Esophagus squamous epithelium (tissue), 5 donors: Measurements from ENCODE around the gene LRFN5. TPM values are rescaled to one million over a fixed set of nuclear protein-coding genes. Genes with fewer than 3 reads are reported as not detected.

Experiments
- DNase-seq: peaks from one replicate; lab custom pipeline; 2025; lab: John Stamatoyannopoulos, UW
- H3K27ac ChIP-seq, 4 donors: fragments of 200-600 bp; sonication (generic); one replicate each; pipeline ENCODE4 v1.5.1; 2016 to 2019; ENCODE audit warnings: mild to moderate bottlenecking in 1 of 4
- H3K27me3 ChIP-seq, 4 donors: fragments of 200-600 bp; sonication (generic); 1 replicate in 3 of 4; 2 replicates in 1 of 4; pipeline versions ENCODE4 v1.5.1 to v1.6.0; 2017 to 2021; ENCODE audit warnings: antibody characterized with exemption in 1 of 4
- H3K36me3 ChIP-seq, 3 donors: fragments of 200-600 bp; sonication (generic); one replicate each; pipeline ENCODE4 v1.5.1; 2016 to 2019
- H3K4me1 ChIP-seq, 3 donors: fragments of 200-600 bp; sonication (generic); one replicate each; pipeline ENCODE4 v1.5.1; 2017 to 2019
- H3K4me3 ChIP-seq, 4 donors: fragments of 200-600 bp; sonication (generic); 1 replicate in 3 of 4; 2 replicates in 1 of 4; pipeline ENCODE4 v1.5.1; 2016 to 2019; ENCODE audit warnings: mild to moderate bottlenecking in 2 of 4, moderate library complexity in 1 of 4
- H3K9me3 ChIP-seq, 3 donors: fragments of 200-600 bp; sonication (generic); one replicate each; pipeline ENCODE4 v1.5.1; 2016 to 2019
- CTCF ChIP-seq, 6 experiments: fragments of 450-650 bp in 4 of 6; fragments of 200-600 bp in 2 of 6; sonication (generic) in 2 of 6; IDR thresholded peaks; one replicate each; pipeline ENCODE4 v1.5.1; 2016 to 2019; ENCODE audit warnings: antibody characterized with exemption in 6 of 6, mild to moderate bottlenecking in 4 of 6, moderate library complexity in 4 of 6
- POLR2A ChIP-seq, 4 donors: fragments of 450-650 bp; IDR thresholded peaks; one replicate each; pipeline ENCODE4 v1.6.1; 2017; ENCODE audit warnings: antibody characterized with exemption in 4 of 4, mild to moderate bottlenecking in 4 of 4, moderate library complexity in 3 of 4
- WGBS, 2 donors: methylation state at CpG; one replicate each; pipeline ENCODE4 v1.1.5; 2018; 5-methylcytosine and 5-hydroxymethylcytosine counted together
- intact Hi-C: fragments of 100-400 bp; cut with DNase I; formaldehyde crosslinking; loops from one replicate; pipeline ENCODE4 v1.15.0; 2022
- total RNA-seq, 4 donors: library from RNA; depleted of rRNA; stranded (reverse); fragments of >200 nt; gene quantifications; one replicate each; pipeline ENCODE4 v1.1.0, GENCODE V29; 2016
- donor health status: DM: yes; HTN: yes; CAD: no.

Gene LRFN5
- total RNA-seq, 4 donors from 2014 or later: 0.13 to 1.3 (median 0.43) TPM

DNA sequence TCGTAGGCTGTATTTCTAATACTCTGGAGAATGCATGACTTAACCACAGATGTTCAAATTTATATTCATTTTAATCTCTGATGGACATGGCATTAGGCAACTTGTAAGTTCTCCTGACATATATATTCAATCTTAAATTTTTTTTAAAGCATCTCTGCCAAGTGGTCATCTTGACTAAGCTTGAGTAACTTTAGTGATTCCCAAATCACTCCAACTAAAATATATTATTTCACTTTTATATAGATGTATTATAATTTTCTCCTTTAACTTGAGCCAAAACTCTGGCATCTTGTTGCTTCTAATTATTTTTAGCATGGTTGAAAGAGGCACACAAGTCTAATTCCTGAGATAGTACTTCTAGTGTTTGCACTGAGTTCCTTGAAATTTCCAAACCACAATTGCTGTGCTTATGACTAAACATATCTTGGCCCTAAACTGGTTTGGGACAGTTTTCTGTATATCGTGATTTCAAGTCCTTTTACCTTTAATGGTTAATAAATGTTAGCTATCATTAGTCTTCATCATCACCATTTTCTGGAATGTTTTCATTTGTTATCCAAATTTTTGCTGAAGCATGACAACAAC is 8.4 kb downstream of the LRFN5 start:
- Histone ChIP-seq H3K27ac (no peak overlapping the region), H3K4me1 (no peaks in the 10 kb centered on the region), H3K9me3 (no peaks in the 10 kb centered on the region), H3K36me3 (no peaks in the 10 kb centered on the region), H3K4me3 (no peak overlapping the region), H3K27me3 (peaks cover 0 to 11% (median 0%) of the 10 kb centered on the region in 4 donors)
- no peak for TF ChIP-seq POLR2A (IDR thresholded peaks at IDR 0.05)
- no peak for TF ChIP-seq CTCF (IDR thresholded peaks at IDR 0.05)
- intact Hi-C loops: no loop called here
- 62 to 68% methylated on average over 2 of the region's 2 CpGs for WGBS, 2 donors
- DNase-seq: no peak

DNA sequence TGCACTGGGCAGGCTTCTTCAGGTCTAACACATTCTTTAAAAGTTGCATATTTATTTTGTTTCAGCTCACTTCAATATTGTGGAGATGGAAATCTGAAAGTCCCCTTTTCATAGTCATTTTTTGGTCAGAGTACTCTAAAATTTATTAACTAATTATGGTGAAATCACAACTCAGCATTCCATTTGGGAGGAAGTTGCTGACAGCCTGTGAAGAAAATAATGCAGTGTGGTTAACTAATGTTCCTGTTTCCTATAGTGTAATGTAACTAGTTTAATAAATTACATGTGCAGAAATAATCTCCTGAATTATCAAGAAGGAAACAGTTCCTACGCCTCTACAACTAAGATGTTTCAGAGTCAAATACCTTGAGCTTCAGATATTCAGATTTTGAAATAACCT is 17.1 kb downstream of the LRFN5 start:
- no peak for DNase-seq

GRCh38 chr14:41629876-41630275 is 23.2 kb downstream of the LRFN5 start:
- Histone ChIP-seq H3K27me3 (no peaks in the 10 kb centered on the region), H3K4me1 (no peaks in the 10 kb centered on the region), H3K36me3 (no peaks in the 10 kb centered on the region), H3K27ac (no peak overlapping the region), H3K9me3 (no peaks in the 10 kb centered on the region), H3K4me3 (no peak overlapping the region)
- no peak for TF ChIP-seq CTCF (IDR thresholded peaks at IDR 0.05)
- TF ChIP-seq POLR2A (IDR thresholded peaks at IDR 0.05): no peak
- WGBS, 2 donors: 25 to 31% methylated on average over 1 of the region's 1 CpG
- DNase-seq: no peak
- intact Hi-C loops: no loop called here

More for the DNA sequence above, 17.1 kb downstream of the LRFN5 start:
- Histone ChIP-seq H3K27ac (no peak overlapping the region), H3K4me1 (no peaks in the 10 kb centered on the region), H3K4me3 (no peak overlapping the region), H3K36me3 (no peaks in the 10 kb centered on the region), H3K9me3 (no peaks in the 10 kb centered on the region), H3K27me3 (no peaks in the 10 kb centered on the region)
- intact Hi-C loops: no loop called here
- no peak for TF ChIP-seq CTCF (IDR thresholded peaks at IDR 0.05)
- TF ChIP-seq POLR2A (IDR thresholded peaks at IDR 0.05): no peak
- 76 to 77% methylated on average over 1 of the region's 1 CpG for WGBS, 2 donors

DNA sequence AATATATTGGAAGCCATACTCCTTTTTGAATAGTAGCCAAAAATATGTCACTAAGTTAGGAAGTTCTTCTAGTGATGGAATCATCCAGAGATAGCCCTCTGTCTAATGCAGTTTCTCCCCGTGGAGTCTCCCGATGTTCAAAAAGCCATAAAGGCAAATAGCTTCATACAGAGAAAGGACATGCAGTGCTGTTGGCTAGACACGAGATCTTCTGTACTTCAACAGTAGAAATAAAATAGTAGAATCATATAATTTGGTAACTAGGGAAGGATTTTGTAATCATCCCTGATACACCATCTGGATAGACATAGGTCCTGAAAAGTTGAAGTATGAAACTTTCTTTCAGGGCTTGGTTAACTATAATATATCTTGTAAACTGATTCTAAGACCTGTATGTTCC is 27.6 kb downstream of the LRFN5 start:
- TF ChIP-seq POLR2A (IDR thresholded peaks at IDR 0.05) (no peak), CTCF (IDR thresholded peaks at IDR 0.05) (no peak)
- no peak overlapping the region for H3K27ac ChIP-seq
- intact Hi-C loops: no loop called here
- 60 to 66% methylated on average over 3 of the region's 3 CpGs for WGBS, 2 donors
- no peaks in the 10 kb centered on the region for H3K9me3 ChIP-seq
- H3K36me3 ChIP-seq: no peaks in the 10 kb centered on the region
- H3K4me3 ChIP-seq: no peak overlapping the region
- H3K4me1 ChIP-seq: no peaks in the 10 kb centered on the region
- no peaks in the 10 kb centered on the region for H3K27me3 ChIP-seq
- no peak for DNase-seq

GRCh38 chr14:41636492-41637392 is 30.1 kb downstream of the LRFN5 start:
- no peak overlapping the region for H3K27ac ChIP-seq
- H3K4me1 ChIP-seq: no peaks in the 10 kb centered on the region
- H3K4me3 ChIP-seq: no peak overlapping the region
- TF ChIP-seq POLR2A (IDR thresholded peaks at IDR 0.05) (no peak), CTCF (IDR thresholded peaks at IDR 0.05) (no peak)
- 71 to 72% methylated on average over 2 of the region's 2 CpGs for WGBS, 2 donors
- H3K9me3 ChIP-seq: no peaks in the 10 kb centered on the region
- no peaks in the 10 kb centered on the region for H3K27me3 ChIP-seq
- no peak for DNase-seq
- intact Hi-C loops: no loop called here
- no peaks in the 10 kb centered on the region for H3K36me3 ChIP-seq
